GM04504 (cell line): ENCODE results near the gene IRF9.

Source experiments
- DNase-seq: peaks from one replicate; pipeline ENCODE4 v3.0.0-alpha.2; 2012; ENCODE audit warnings: low read depth

IRF9 gene

DNA sequence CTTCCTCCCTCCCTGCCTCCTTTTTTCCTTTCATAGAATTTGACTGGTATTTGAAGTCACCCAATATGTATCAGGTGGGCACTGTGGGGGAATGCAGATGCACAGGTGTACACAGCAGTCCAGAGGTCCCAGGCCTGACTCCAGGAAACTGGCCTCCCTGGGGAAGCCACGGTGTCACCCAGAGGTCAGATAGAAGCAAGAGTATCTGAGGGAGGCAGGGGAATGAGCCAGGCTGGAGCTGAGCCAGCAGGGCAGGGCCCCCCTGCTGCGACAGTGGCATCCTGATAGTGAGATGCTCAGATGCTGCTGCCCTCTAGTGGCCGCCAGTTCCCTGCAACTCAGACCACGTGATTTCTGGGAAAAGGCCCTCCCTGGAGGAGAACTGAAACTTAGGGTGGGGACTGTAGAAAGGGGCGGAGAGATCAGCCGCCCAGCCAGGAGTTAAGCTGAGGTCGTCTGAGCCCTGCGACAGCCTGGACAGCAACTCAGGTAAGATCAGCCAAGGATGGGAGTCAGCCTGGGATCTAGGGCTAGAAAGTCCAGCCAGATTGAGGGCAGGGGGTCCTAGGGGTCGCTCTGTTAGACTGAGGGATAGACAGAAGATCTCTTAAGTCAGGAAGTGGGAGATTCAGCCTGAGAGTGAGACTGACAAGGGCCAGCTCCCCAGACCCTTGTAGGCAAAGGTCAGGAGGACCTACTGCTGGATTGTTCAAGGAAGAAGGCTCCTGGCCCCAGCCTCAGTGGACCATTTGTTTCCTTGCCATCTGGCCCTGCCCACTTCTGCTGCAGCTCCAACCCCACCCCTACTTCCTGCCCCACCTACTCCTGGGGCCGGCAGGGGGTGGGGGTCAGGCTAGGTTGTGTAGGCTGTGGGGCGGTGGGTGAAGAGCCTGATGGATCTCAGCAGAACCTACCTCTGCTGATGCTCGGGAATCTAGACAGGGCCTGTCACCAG lies at the start of gene IRF9:
IRF9 (plus strand) TSS at position 416 of the 955 bp plus-strand sequence. CDS start 880 bp downstream, outside the sequence.
- DNase-seq: peak; percentile 93

GRCh38 chr14:24113379-24113800 lies 47.7 kb upstream of the IRF9 start:
- no peak for DNase-seq

- peak; percentile 71 for DNase-seq
Measured at GRCh38 chr14:24113801-24114531, 47.1 kb upstream of the IRF9 start.

DNA sequence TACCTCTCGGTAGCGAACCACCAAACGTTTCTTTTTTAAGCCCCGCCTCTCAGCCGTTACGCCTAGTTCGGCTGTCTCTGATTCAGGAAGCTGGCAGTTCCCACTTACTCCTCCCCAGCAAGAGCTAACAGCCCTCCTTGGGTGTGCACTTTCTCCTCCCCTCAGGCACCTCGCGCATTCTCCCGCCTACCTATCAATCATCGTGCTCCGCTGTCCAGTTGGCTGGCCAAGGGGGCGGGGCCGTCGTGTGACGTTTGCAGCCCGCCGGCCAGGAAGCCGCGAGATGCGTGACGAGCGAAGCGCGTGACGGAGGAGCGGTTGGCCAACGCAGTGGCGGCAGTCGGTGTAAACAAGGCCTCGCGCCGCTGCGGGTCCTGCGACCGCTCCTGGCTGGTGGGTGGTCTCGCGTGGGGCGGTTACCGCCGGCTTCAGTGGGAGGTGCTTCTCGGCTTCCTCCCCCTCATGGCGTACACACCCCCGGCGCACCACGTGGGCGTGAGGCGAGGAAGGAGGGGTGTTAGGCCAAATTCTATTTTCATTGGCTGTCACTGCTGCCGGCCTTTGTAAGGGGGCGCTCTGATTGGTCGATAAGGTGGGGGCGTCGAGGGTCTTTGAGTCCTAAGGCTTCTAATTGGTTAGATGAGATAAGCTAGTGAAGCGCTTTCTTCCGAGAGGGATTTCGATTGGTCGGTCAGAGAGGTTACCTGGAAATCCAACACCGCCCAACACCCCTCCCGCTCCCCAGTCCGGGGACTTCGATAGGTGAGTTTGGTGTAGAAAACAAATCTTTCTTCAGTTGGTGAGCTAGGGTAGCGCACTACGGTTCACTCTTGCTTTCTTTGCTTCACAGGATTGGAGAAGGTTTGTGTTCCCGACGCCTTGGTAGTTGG lies 46.3 kb upstream of the IRF9 start, which contains the start of the genes DCAF11 and NRL:
DCAF11 (plus strand) TSS at position 246 of the 890 bp plus-strand sequence. CDS start 818 bp downstream, outside the sequence.
NRL (minus strand) TSS at position 418 of the 890 bp plus-strand sequence. CDS start 32,101 bp downstream, outside the sequence.
- DNase-seq: peak; percentile 99

- DNase-seq: no peak
Measured at GRCh38 chr14:24115422-24116127, 45.5 kb upstream of the IRF9 start.

- DNase-seq: no peak
Measured at GRCh38 chr14:24116128-24116814, 44.8 kb upstream of the IRF9 start.

- no peak for DNase-seq
Measured at GRCh38 chr14:24117179-24117578, 43.9 kb upstream of the IRF9 start.

- DNase-seq: no peak
Measured at GRCh38 chr14:24119691-24120090, 41.4 kb upstream of the IRF9 start.

DNA sequence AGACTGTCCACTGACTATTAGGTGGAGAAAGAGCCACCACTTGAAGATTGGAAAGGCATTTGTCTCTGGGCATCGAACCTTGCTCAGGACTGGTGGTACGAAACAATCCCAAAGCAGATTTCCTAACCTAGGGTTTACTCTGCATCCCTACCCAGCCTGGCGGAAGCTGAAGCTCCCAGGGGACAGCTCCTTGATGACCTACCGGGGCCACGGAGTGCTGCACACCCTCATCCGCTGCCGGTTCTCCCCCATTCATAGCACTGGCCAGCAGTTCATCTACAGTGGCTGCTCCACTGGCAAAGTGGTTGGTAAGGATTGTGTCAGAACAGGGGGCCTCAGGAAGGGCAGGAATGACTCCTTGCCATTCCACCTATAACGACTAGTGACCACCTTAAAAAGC lies 39.9 kb upstream of the IRF9 start:
- no peak for DNase-seq

GRCh38 chr14:24122416-24122815 lies 38.6 kb upstream of the IRF9 start:
- DNase-seq: no peak

GRCh38 chr14:24122898-24123297 lies 38.2 kb upstream of the IRF9 start:
- no peak for DNase-seq

GRCh38 chr14:24123424-24124417 lies 37.3 kb upstream of the IRF9 start:
- no peak for DNase-seq

DNA sequence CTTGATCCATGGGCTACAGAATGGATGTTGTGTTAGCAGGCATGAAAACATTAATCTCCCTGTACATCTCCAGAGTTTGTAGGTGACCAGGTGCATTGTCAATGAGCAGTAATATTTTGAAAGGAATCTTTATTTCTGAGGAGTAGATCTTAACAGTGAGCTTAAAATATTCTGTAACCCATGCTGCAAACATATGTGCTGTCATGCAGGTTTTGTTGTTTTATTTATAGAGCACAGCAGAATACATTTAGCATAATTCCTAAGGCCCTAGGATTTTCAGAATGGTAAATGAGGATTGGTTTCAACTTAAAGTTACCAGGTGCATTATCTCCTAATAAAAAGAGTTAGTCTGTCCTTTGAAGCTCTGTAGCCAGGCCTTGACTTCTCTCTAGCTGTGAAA lies 34.1 kb upstream of the IRF9 start:
- DNase-seq: no peak

- no peak for DNase-seq
Measured at GRCh38 chr14:24127673-24128072, 33.4 kb upstream of the IRF9 start.

DNA sequence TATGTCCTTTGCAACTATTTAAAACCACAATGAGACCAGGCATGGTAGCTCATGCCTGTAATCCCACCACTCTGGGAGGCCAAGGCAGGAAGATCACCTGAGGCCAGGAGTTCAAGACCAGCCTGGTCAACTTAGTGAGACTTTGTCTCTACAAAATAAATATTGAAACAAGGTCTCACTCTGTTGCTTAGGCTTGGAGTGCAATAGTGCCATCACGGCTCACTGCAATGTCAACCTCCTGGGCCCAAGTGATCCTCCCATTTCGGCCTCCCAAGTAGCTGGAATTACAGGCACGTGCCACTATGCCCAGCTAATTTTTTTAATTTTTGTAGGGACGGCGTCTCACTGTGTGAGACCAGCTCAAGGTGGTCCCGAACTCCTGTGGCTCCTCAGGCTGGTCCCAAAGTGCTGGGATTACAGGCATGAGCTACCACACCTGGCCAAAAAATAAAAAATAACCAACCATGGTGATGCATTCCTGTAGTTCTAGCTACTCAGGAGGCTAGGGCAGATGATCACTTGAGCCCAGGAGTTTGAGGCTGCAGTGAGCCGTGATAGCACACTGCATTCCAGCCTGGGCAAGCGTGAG lies 31.6 kb upstream of the IRF9 start:
- DNase-seq: no peak

- no peak for DNase-seq
Measured at GRCh38 chr14:24130380-24130716, 30.7 kb upstream of the IRF9 start, which contains the start of gene FITM1. TSS of gene FITM1 (plus strand) at chr14:24130659. CDS start at chr14:24131564, 905 bp downstream.

GRCh38 chr14:24130717-24131548 lies 30.1 kb upstream of the IRF9 start:
- DNase-seq: no peak

- DNase-seq: no peak
Measured at GRCh38 chr14:24131549-24131966, 29.5 kb upstream of the IRF9 start.
